K562 (cell line): Measurements from ENCODE around the gene PPP1R15A. TPM values are rescaled to one million over a fixed set of nuclear protein-coding genes. Genes with fewer than 3 reads are reported as not detected.

Experiments
- CEBPG ChIP-seq, 3 experiments: fragments of 200-800 bp in 1 of 3; sonication (Bioruptor generic) in 1 of 3; sonication (generic) in 1 of 3; formaldehyde crosslinking in 1 of 3; IDR thresholded peaks in 2 of 3; conservative IDR thresholded peaks in 1 of 3; 2 replicates each; pipeline versions ENCODE4 v1.6.1 to v1.8.0; 2016 to 2022; ENCODE audit warnings: missing compliant biosample characterization in 2 of 3, missing genetic modification characterization in 2 of 3, mild to moderate bottlenecking in 1 of 3, missing genetic modification reagents in 1 of 3
- FOXM1 ChIP-seq, 2 experiments: fragments of 450-650 bp in 1 of 2; sonication (generic) in 1 of 2; formaldehyde crosslinking in 1 of 2; IDR thresholded peaks; 2 replicates each; pipeline versions ENCODE4 v1.6.1 to v1.9.0; 2017 to 2022; ENCODE audit warnings: low read depth in 2 of 2, mild to moderate bottlenecking in 2 of 2, missing genetic modification reagents in 1 of 2, moderate library complexity in 1 of 2
- GABPA ChIP-seq: fragments of 200-800 bp; sonication (Bioruptor generic); conservative IDR thresholded peaks from 2 replicates; pipeline ENCODE4 v1.6.1; 2016; ENCODE audit warnings: low read depth, missing genetic modification characterization, missing compliant biosample characterization
- HDAC2 ChIP-seq: fragments of 450-650 bp; IDR thresholded peaks from 2 replicates; pipeline ENCODE4 v1.6.1; 2016; ENCODE audit warnings: mild to moderate bottlenecking
- HNRNPK ChIP-seq: fragments of 200-400 bp; formaldehyde crosslinking; IDR thresholded peaks from one replicate; pipeline ENCODE4 v1.6.1; 2018; ENCODE audit warnings: mild to moderate bottlenecking, low read depth, low read length; ENCODE audit not compliant: poor library complexity, severe bottlenecking
- HNRNPL ChIP-seq: fragments of 200-400 bp; formaldehyde crosslinking; IDR thresholded peaks from 2 replicates; pipeline ENCODE4 v1.6.1; 2017; ENCODE audit warnings: low read depth, mild to moderate bottlenecking, low read length
- HNRNPLL ChIP-seq: fragments of 200-400 bp; formaldehyde crosslinking; IDR thresholded peaks from 2 replicates; pipeline ENCODE4 v1.6.1; 2017; ENCODE audit warnings: low read length, low read depth, mild to moderate bottlenecking; ENCODE audit not compliant: poor library complexity, severe bottlenecking
- MAFK ChIP-seq: IDR thresholded peaks from 2 replicates; pipeline ENCODE4 v1.6.1; 2011; ENCODE audit warnings: low read length, improper control_type of control experiment
- MYBL2 ChIP-seq, 2 experiments: fragments of 450-650 bp in 1 of 2; sonication (generic) in 1 of 2; formaldehyde crosslinking in 1 of 2; IDR thresholded peaks; 2 replicates each; pipeline versions ENCODE4 v1.6.1 to v1.8.1; 2017 to 2022; ENCODE audit warnings: borderline replicate concordance in 1 of 2, inconsistent platforms in 1 of 2, low read depth in 1 of 2, mild to moderate bottlenecking in 1 of 2, missing genetic modification reagents in 1 of 2, moderate library complexity in 1 of 2
- NONO ChIP-seq, 2 experiments: fragments of 200-400 bp in 1 of 2; fragments of 450-650 bp in 1 of 2; formaldehyde crosslinking in 1 of 2; IDR thresholded peaks; 2 replicates each; pipeline ENCODE4 v1.6.1; 2017; ENCODE audit warnings: low read depth in 2 of 2, mild to moderate bottlenecking in 2 of 2, moderate library complexity in 2 of 2, low read length in 1 of 2
- POLR3A ChIP-seq: IDR thresholded peaks from 2 replicates; pipeline ENCODE4 v1.6.1; 2011; ENCODE audit warnings: borderline replicate concordance, mild to moderate bottlenecking, moderate library complexity; ENCODE audit not compliant: insufficient read length, insufficient read depth; ENCODE audit errors: extremely low read depth
- PTTG1 ChIP-seq: fragments of 450-650 bp; IDR thresholded peaks from 2 replicates; pipeline ENCODE4 v1.6.1; 2016; ENCODE audit warnings: low read depth, mild to moderate bottlenecking, missing genetic modification characterization, missing compliant biosample characterization
- RBFOX2 ChIP-seq: fragments of 200-400 bp; formaldehyde crosslinking; IDR thresholded peaks from 2 replicates; pipeline ENCODE4 v1.6.1; 2017; ENCODE audit warnings: low read depth, mild to moderate bottlenecking, low read length, moderate library complexity
- STAT5A ChIP-seq: IDR thresholded peaks from 2 replicates; pipeline ENCODE4 v1.6.1; 2012; ENCODE audit warnings: low read length, inconsistent platforms, borderline replicate concordance
- ZBTB8A ChIP-seq: fragments of 450-650 bp; IDR thresholded peaks from 2 replicates; pipeline ENCODE4 v1.6.1; 2018; ENCODE audit warnings: mild to moderate bottlenecking, moderate library complexity; ENCODE audit not compliant: partially characterized antibody
- polyA plus RNA-seq, 8 experiments: library from polyadenylated mRNA; depleted of rRNA in 4 of 8; stranded (reverse) in 5 of 8; unstranded in 3 of 8; fragments of >200 nt; fragmentation: Nextera tagmentation in 2 of 8; fragmentation: Illumina TruSeq in 1 of 8; extraction: Ambion mirVana in 2 of 8; extraction: Trizol in 1 of 8; gene quantifications; 2 replicates each; pipeline versions ENCODE4 v1.2.1 to v1.2.3, GENCODE V29; 2011 to 2014; ENCODE audit warnings: inconsistent platforms in 1 of 8, missing spikeins in 1 of 8
- total RNA-seq, 7 experiments: library from RNA; depleted of rRNA in 6 of 7; stranded (reverse); fragments of >200 nt in 6 of 7; fragmentation: Illumina TruSeq in 2 of 7; extraction: Trizol in 2 of 7; gene quantifications; 2 replicates each; pipeline versions ENCODE4 v1.2.1 to v1.2.3, GENCODE V29; 2011 to 2021; ENCODE audit warnings: low replicate concordance in 1 of 7
- TF ChIP-seq, protein P1 (sequence below): sonication (generic); formaldehyde crosslinking; IDR thresholded peaks from 2 replicates; pipeline ENCODE4 v1.8.0; 2023; ENCODE audit warnings: mild to moderate bottlenecking, missing genetic modification reagents
- TF ChIP-seq, protein P2 (sequence below): fragments of 450-650 bp; formaldehyde crosslinking; IDR thresholded peaks from 2 replicates; pipeline ENCODE4 v1.4.0; 2022; ENCODE audit warnings: mild to moderate bottlenecking, moderate library complexity
- TF ChIP-seq, protein P3 (sequence below): fragments of 450-650 bp; IDR thresholded peaks from 2 replicates; pipeline ENCODE4 v1.6.1; 2014; ENCODE audit warnings: low read depth, mild to moderate bottlenecking, moderate library complexity, borderline replicate concordance
- TF ChIP-seq, protein P4 (sequence below): fragments of 200-800 bp; sonication (Bioruptor generic); IDR thresholded peaks from 2 replicates; pipeline ENCODE4 v1.6.1; 2017; ENCODE audit warnings: missing genetic modification characterization, missing compliant biosample characterization

The PPP1R15A gene
- total and polyA plus RNA-seq, 9 of the 15 experiments (the other 6 are each of a cell fraction or from before 2014, with no cell fraction given) = 0.42 to 73.7 (median 44.0) TPM

DNA sequence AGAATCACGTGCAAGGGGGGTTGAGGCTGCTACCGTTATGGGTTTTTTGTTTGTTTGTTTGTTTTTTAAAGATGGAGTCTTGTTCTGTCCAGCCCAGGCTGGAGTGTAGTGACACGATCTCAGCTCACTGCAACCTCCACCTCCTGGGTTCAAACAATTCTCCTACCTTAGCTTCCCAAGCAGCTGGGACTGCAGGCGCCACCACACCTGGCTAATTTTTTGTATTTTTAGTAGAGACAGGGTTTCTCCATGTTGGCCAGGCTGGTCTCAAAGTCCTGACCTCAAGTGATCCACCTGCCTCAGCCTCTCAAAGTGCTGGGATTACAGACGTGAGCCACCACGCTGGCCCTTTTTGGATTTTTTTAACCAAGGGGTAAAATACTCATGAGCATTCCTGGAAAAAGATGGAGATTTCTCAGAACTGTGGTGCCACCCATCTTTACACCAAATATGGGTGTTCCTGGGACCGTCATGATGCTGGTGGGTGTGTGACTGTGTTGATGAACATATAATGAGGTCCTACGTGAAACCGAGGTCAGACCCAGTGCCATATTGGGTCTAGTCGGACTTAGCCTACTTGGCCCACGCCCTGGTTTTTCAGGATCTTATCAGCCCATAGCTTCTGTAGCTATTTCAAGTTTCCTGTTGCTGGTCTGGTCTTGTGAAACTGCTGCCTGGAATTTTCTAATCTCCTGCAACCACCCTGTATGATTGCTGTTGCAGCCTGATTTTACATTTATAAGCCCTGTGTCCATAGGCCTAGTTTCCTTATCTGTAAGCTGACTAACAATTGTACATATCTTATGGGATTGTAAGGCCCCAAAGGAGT, 6.2 kb downstream of the PPP1R15A start (continued):
- TF ChIP-seq NONO (IDR thresholded peaks at IDR 0.05; ENCODE audit: low read depth in 2 of 2, low read length in 1 of 2) (peak in 1 of 2 experiments; percentile 84; a peak in 1 of 4 replicates), CEBPG (CRISPR knock-in tag; IDR thresholded peaks at IDR 0.05) (peak; percentile 89), CEBPG (tag; conservative IDR thresholded peaks at IDR 0.05 in 1 of 2, IDR thresholded peaks at IDR 0.05 in 1 of 2) (peak; percentile 93 to 96), RBFOX2 (peak; percentile 39), FOXM1 (IDR thresholded peaks at IDR 0.05; ENCODE audit: low read depth) (peak; percentile 97), FOXM1 (CRISPR knock-in tag; IDR thresholded peaks at IDR 0.05; ENCODE audit: low read depth) (no peak), HNRNPL (no peak), STAT5A (peak; percentile 98), MYBL2 (IDR thresholded peaks at IDR 0.05; ENCODE audit: low read depth) (no peak), MYBL2 (CRISPR knock-in tag; IDR thresholded peaks at IDR 0.05; ENCODE audit: borderline replicate concordance) (no peak), MAFK (peak; percentile 67), PTTG1 (tag) (0 out of 2 replicates have a peak, but pooled peaks have one; percentile 32), GABPA (peak; percentile 58), HNRNPLL (no peak), POLR3A (no peak), HNRNPK (no peak), ZBTB8A (no peak), HDAC2 (peak; percentile 99)
- TF ChIP-seq, protein P1, sequence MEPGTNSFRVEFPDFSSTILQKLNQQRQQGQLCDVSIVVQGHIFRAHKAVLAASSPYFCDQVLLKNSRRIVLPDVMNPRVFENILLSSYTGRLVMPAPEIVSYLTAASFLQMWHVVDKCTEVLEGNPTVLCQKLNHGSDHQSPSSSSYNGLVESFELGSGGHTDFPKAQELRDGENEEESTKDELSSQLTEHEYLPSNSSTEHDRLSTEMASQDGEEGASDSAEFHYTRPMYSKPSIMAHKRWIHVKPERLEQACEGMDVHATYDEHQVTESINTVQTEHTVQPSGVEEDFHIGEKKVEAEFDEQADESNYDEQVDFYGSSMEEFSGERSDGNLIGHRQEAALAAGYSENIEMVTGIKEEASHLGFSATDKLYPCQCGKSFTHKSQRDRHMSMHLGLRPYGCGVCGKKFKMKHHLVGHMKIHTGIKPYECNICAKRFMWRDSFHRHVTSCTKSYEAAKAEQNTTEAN = no peak
- TF ChIP-seq, protein P2, sequence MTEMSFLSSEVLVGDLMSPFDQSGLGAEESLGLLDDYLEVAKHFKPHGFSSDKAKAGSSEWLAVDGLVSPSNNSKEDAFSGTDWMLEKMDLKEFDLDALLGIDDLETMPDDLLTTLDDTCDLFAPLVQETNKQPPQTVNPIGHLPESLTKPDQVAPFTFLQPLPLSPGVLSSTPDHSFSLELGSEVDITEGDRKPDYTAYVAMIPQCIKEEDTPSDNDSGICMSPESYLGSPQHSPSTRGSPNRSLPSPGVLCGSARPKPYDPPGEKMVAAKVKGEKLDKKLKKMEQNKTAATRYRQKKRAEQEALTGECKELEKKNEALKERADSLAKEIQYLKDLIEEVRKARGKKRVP (CRISPR knock-in tag) = peak; percentile 47
- TF ChIP-seq, protein P3, sequence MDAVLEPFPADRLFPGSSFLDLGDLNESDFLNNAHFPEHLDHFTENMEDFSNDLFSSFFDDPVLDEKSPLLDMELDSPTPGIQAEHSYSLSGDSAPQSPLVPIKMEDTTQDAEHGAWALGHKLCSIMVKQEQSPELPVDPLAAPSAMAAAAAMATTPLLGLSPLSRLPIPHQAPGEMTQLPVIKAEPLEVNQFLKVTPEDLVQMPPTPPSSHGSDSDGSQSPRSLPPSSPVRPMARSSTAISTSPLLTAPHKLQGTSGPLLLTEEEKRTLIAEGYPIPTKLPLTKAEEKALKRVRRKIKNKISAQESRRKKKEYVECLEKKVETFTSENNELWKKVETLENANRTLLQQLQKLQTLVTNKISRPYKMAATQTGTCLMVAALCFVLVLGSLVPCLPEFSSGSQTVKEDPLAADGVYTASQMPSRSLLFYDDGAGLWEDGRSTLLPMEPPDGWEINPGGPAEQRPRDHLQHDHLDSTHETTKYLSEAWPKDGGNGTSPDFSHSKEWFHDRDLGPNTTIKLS = peak; percentile 76; the same call in 1 of the 2 replicates
- TF ChIP-seq, protein P4, sequence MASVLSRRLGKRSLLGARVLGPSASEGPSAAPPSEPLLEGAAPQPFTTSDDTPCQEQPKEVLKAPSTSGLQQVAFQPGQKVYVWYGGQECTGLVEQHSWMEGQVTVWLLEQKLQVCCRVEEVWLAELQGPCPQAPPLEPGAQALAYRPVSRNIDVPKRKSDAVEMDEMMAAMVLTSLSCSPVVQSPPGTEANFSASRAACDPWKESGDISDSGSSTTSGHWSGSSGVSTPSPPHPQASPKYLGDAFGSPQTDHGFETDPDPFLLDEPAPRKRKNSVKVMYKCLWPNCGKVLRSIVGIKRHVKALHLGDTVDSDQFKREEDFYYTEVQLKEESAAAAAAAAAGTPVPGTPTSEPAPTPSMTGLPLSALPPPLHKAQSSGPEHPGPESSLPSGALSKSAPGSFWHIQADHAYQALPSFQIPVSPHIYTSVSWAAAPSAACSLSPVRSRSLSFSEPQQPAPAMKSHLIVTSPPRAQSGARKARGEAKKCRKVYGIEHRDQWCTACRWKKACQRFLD = peak; percentile 93
